H9 (cell line): ENCODE data around the gene FILIP1. TPM values are rescaled to one million over a fixed set of nuclear protein-coding genes. Genes with fewer than 3 reads are reported as not detected.
A peak's percentile ranks its signal among the peaks of the same experiment; 100 is the strongest.

ENCODE experiments used
- DNase-seq: peaks from one replicate; pipeline ENCODE4 v3.0.0-alpha.2; 2017
- H2AFZ ChIP-seq: one replicate; pipeline ENCODE4 v1.6.1; 2013; ENCODE audit warnings: mild to moderate bottlenecking, low read length, control low read depth, moderate library complexity
- H2AK5ac ChIP-seq: 2 replicates; pipeline ENCODE4 v1.6.1; 2013; ENCODE audit warnings: low read length, control low read depth, mixed read lengths; ENCODE audit not compliant: insufficient read length
- H2BK120ac ChIP-seq: one replicate; pipeline ENCODE4 v1.6.1; 2013; ENCODE audit warnings: low read depth, mild to moderate bottlenecking, low read length, control low read depth, inconsistent platforms; ENCODE audit not compliant: poor library complexity, severe bottlenecking
- H2BK12ac ChIP-seq: 2 replicates; pipeline ENCODE4 v1.6.1; 2013; ENCODE audit warnings: low read length, control low read depth, mixed read lengths, low read depth; ENCODE audit not compliant: insufficient read length
- H2BK15ac ChIP-seq: 2 replicates; pipeline ENCODE4 v1.6.1; 2013; ENCODE audit warnings: low read depth, low read length, control low read depth
- H2BK20ac ChIP-seq: one replicate; pipeline ENCODE4 v1.6.1; 2013; ENCODE audit warnings: low read depth, mild to moderate bottlenecking, low read length, control low read depth, inconsistent platforms; ENCODE audit not compliant: poor library complexity, severe bottlenecking
- H2BK5ac ChIP-seq: 2 replicates; pipeline ENCODE4 v1.6.1; 2013; ENCODE audit warnings: low read length, control low read depth, mixed read lengths; ENCODE audit not compliant: insufficient read length
- H3K14ac ChIP-seq: 2 replicates; pipeline ENCODE4 v1.6.1; 2013; ENCODE audit warnings: low read length, control low read depth; ENCODE audit not compliant: insufficient read depth
- H3K18ac ChIP-seq: 2 replicates; pipeline ENCODE4 v1.6.1; 2013; ENCODE audit warnings: low read depth, mild to moderate bottlenecking, mixed read lengths, low read length, control low read depth; ENCODE audit not compliant: insufficient read length
- H3K23ac ChIP-seq: 2 replicates; pipeline ENCODE4 v1.6.1; 2013; ENCODE audit warnings: low read length, control low read depth, mixed read lengths, low read depth; ENCODE audit not compliant: insufficient read length
- H3K23me2 ChIP-seq: 2 replicates; pipeline ENCODE4 v1.6.1; 2013; ENCODE audit warnings: low read depth, mild to moderate bottlenecking, mixed read lengths, low read length, control low read depth; ENCODE audit not compliant: insufficient read length, poor library complexity, severe bottlenecking
- H3K27ac ChIP-seq: 2 replicates; pipeline ENCODE4 v1.5.1; 2013; ENCODE audit warnings: low read length, control low read depth, mixed read lengths, low read depth; ENCODE audit not compliant: insufficient read length
- H3K27me3 ChIP-seq: 2 replicates; pipeline ENCODE4 v1.6.1; 2013; ENCODE audit warnings: low read length, control low read depth, inconsistent platforms; ENCODE audit not compliant: insufficient read depth
- H3K4ac ChIP-seq: 2 replicates; pipeline ENCODE4 v1.6.1; 2013; ENCODE audit warnings: low read depth, mild to moderate bottlenecking, control low read depth, inconsistent platforms, low read length, moderate library complexity
- H3K4me1 ChIP-seq: 2 replicates; pipeline ENCODE4 v1.6.1; 2013; ENCODE audit warnings: low read length, control low read depth, inconsistent platforms; ENCODE audit not compliant: insufficient read depth
- H3K4me2 ChIP-seq: 2 replicates; pipeline ENCODE4 v1.6.1; 2013; ENCODE audit warnings: low read length, control low read depth, mixed read lengths; ENCODE audit not compliant: insufficient read length, insufficient read depth
- H3K56ac ChIP-seq: 2 replicates; pipeline ENCODE4 v1.6.1; 2013; ENCODE audit warnings: low read depth, mild to moderate bottlenecking, mixed read lengths, low read length, control low read depth; ENCODE audit not compliant: insufficient read length
- H3K79me1 ChIP-seq: 2 replicates; pipeline ENCODE4 v1.6.1; 2013; ENCODE audit warnings: low read depth, mild to moderate bottlenecking, moderate library complexity, low read length, control low read depth, inconsistent platforms; ENCODE audit not compliant: insufficient read depth, poor library complexity, severe bottlenecking
- H3K79me2 ChIP-seq: 2 replicates; pipeline ENCODE4 v1.6.1; 2013; ENCODE audit warnings: low read length, control low read depth, inconsistent platforms; ENCODE audit not compliant: insufficient read depth
- H3K9ac ChIP-seq: 2 replicates; pipeline ENCODE4 v1.6.1; 2013; ENCODE audit warnings: low read length, control low read depth, mixed read lengths; ENCODE audit not compliant: insufficient read length; ENCODE audit errors: extremely low read depth
- H3K9me3 ChIP-seq: one replicate; pipeline ENCODE4 v1.6.1; 2013; ENCODE audit warnings: low read depth, low read length, inconsistent platforms; ENCODE audit not compliant: control insufficient read depth
- H3T11ph ChIP-seq: one replicate; pipeline ENCODE4 v1.6.1; 2013; ENCODE audit warnings: mild to moderate bottlenecking, low read length, control low read depth, inconsistent platforms
- H4K20me1 ChIP-seq: one replicate; pipeline ENCODE4 v1.6.1; 2013; ENCODE audit not compliant: control insufficient read depth, insufficient read length, insufficient read depth
- H4K5ac ChIP-seq: 2 replicates; pipeline ENCODE4 v1.6.1; 2013; ENCODE audit warnings: low read depth, mild to moderate bottlenecking, mixed read lengths, low read length, control low read depth; ENCODE audit not compliant: insufficient read length
- H4K8ac ChIP-seq: replicated peaks from 2 replicates; pipeline ENCODE4 v1.6.1; 2013; ENCODE audit warnings: low read length, control low read depth, mixed read lengths, low read depth; ENCODE audit not compliant: insufficient read length
- H4K91ac ChIP-seq: 2 replicates; pipeline ENCODE4 v1.6.1; 2013; ENCODE audit warnings: low read depth, mild to moderate bottlenecking, moderate library complexity, mixed read lengths, low read length, control low read depth; ENCODE audit not compliant: insufficient read length
- H3K27ac Mint-ChIP-seq, 3 experiments: 2 replicates in 2 of 3; 3 replicates in 1 of 3; pipeline ENCODE4 v1.8.0; 2020 to 2021; ENCODE audit warnings: mixed read lengths in 3 of 3, mild to moderate bottlenecking in 1 of 3, moderate library complexity in 1 of 3
- H3K27me3 Mint-ChIP-seq: 2 replicates; pipeline ENCODE4 v1.8.0; 2021; ENCODE audit warnings: low read depth, mild to moderate bottlenecking, moderate library complexity, mixed read lengths
- H3K36me3 Mint-ChIP-seq, 3 experiments: 2 replicates in 2 of 3; 3 replicates in 1 of 3; pipeline ENCODE4 v1.8.0; 2020 to 2021; ENCODE audit warnings: low read depth in 3 of 3, mixed read lengths in 3 of 3; ENCODE audit not compliant: insufficient read depth in 1 of 3
- H3K4me1 Mint-ChIP-seq, 2 experiments: 2 replicates each; pipeline ENCODE4 v1.8.0; 2020; ENCODE audit warnings: mixed read lengths in 2 of 2
- H3K4me3 Mint-ChIP-seq, 2 experiments: 2 replicates in 1 of 2; 3 replicates in 1 of 2; pipeline ENCODE4 v1.8.0; 2020 to 2021; ENCODE audit warnings: mild to moderate bottlenecking in 2 of 2, mixed read lengths in 2 of 2, moderate library complexity in 1 of 2
- H3K9me3 Mint-ChIP-seq, 2 experiments: 2 replicates in 1 of 2; 3 replicates in 1 of 2; pipeline ENCODE4 v1.8.0; 2020; ENCODE audit warnings: mild to moderate bottlenecking in 2 of 2, mixed read lengths in 2 of 2, moderate library complexity in 1 of 2
- CTCF ChIP-seq: fragments of 200-600 bp; sonication (generic); conservative IDR thresholded peaks from 3 replicates; pipeline ENCODE4 v1.8.0; 2021; ENCODE audit warnings: antibody characterized with exemption, mild to moderate bottlenecking
- WGBS: extraction: QIAGEN DNeasy Blood & Tissue Kit; methylation state at CpG from one replicate; pipeline ENCODE4 v1.1.7; 2013; ENCODE audit warnings: missing lambda C conversion rate, low lambda C conversion rate, mixed read lengths; ENCODE audit not compliant: insufficient read length; ENCODE audit errors: extremely low coverage; 5-methylcytosine and 5-hydroxymethylcytosine counted together
- total RNA-seq: library from RNA; stranded (reverse); gene quantifications from 2 replicates; pipeline ENCODE4 v1.2.1, GENCODE V29; 2021

FILIP1 gene
- total RNA-seq, 1 experiment from 2014 or later: 10.5 TPM

DNA sequence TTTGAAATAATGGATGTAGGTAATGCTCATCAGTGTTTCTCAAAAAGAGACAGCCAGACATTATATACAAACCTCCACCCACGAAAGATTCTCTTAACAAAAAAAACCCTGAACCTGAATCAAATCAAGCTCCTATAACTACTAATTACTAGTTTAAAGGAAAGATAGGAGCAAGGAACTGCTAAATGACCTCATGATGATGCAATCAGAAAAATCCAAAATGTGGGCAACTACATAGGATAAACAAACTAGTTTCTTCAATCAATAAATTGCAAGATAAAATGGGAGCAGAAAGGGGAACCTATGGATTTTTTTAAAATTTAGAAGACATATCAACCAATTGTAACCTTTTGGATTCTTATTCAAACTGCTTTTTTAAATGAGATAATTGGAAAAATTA lies 165.8 kb downstream of the FILIP1 start:
- no peak for TF ChIP-seq CTCF
- no peaks in the 10 kb centered on the region for H4K20me1 ChIP-seq
- H3K27ac Mint-ChIP-seq: peak overlapping the region in 1 of 3 experiments; percentile 74; a peak in 1 of 7 replicates
- H2AK5ac ChIP-seq: no peak overlapping the region
- no peak overlapping the region for H3K27ac ChIP-seq
- no peak overlapping the region for H3K4me2 ChIP-seq
- H3K9me3 ChIP-seq: no peaks in the 10 kb centered on the region
- no peak overlapping the region for H2BK120ac ChIP-seq
- H2BK5ac ChIP-seq: no peak overlapping the region
- no peaks in the 10 kb centered on the region for H3K79me1 ChIP-seq
- H3K4me1 Mint-ChIP-seq: peaks cover 39 to 50% of the 10 kb centered on the region in 2 experiments
- no peak overlapping the region for H4K5ac ChIP-seq
- H3K9ac ChIP-seq: no peak overlapping the region
- H3K27me3 Mint-ChIP-seq: no peaks in the 10 kb centered on the region
- H3K4me3 Mint-ChIP-seq: no peak overlapping the region
- no peaks in the 10 kb centered on the region for H3K27me3 ChIP-seq
- H4K8ac ChIP-seq: no peak overlapping the region
- no peak overlapping the region for H2BK20ac ChIP-seq
- no peak overlapping the region for H3K23ac ChIP-seq
- H3K56ac ChIP-seq: no peak overlapping the region
- H3K4ac ChIP-seq: no peak overlapping the region
- H3K23me2 ChIP-seq: no peaks in the 10 kb centered on the region
- no peak for DNase-seq
- no peak overlapping the region for H3K18ac ChIP-seq
- H3K14ac ChIP-seq: no peak overlapping the region
- WGBS: no CpG with 5 or more reads among the region's 1 CpG
- H3K9me3 Mint-ChIP-seq: peaks cover 0 to 7% of the 10 kb centered on the region in 2 experiments; a peak in 4 of 5 replicates
- no peak overlapping the region for H2BK12ac ChIP-seq
- no peaks in the 10 kb centered on the region for H3K79me2 ChIP-seq
- H4K91ac ChIP-seq: no peak overlapping the region
- peaks cover 16% of the 10 kb centered on the region; the same call in 1 of the 2 replicates for H3K4me1 ChIP-seq
- peaks cover 0 to 24% (median 7%) of the 10 kb centered on the region in 3 experiments; a peak in 3 of 7 replicates for H3K36me3 Mint-ChIP-seq
- no peak overlapping the region for H2BK15ac ChIP-seq
- H2AFZ ChIP-seq: no peak overlapping the region
- no peak overlapping the region for H3T11ph ChIP-seq
